Calu3 (cell line): ENCODE measurements around the gene NRF1. TPM values are rescaled to one million over a fixed set of nuclear protein-coding genes. Genes with fewer than 3 reads are reported as not detected.
A peak's percentile ranks its signal among the peaks of the same experiment; 100 is the strongest.

Experiments used
- BruUV-seq: library from RNA; stranded (reverse); fragments of 400-500 nt; replicated peaks from 2 replicates; lab custom pipeline; 2021; lab: Mats Ljungman, UMichigan
- CTCF ChIA-PET: fragments of 300-600 bp; sonication (Branson Sonifier 250); formaldehyde crosslinking; loops from one replicate; lab custom pipeline; 2022; ENCODE audit warnings: antibody characterized with exemption; lab: Charles Lee
- DNase-seq: peaks from one replicate; pipeline ENCODE4 v3.0.0; 2022
- H3K27ac Mint-ChIP-seq: one replicate; pipeline ENCODE4 v1.8.0; 2022; ENCODE audit warnings: mixed read lengths; ENCODE audit not compliant: unreplicated experiment
- H3K27me3 Mint-ChIP-seq: one replicate; pipeline ENCODE4 v1.8.0; 2022; ENCODE audit warnings: mixed read lengths; ENCODE audit not compliant: unreplicated experiment
- H3K36me3 Mint-ChIP-seq: one replicate; pipeline ENCODE4 v1.8.0; 2022; ENCODE audit warnings: mild to moderate bottlenecking, moderate library complexity, mixed read lengths; ENCODE audit not compliant: insufficient read depth, unreplicated experiment
- H3K4me1 Mint-ChIP-seq: one replicate; pipeline ENCODE4 v1.8.0; 2022; ENCODE audit warnings: mild to moderate bottlenecking, low read depth, mixed read lengths; ENCODE audit not compliant: unreplicated experiment
- H3K4me3 Mint-ChIP-seq: one replicate; pipeline ENCODE4 v1.8.0; 2022; ENCODE audit warnings: mild to moderate bottlenecking, low read depth, moderate library complexity, mixed read lengths; ENCODE audit not compliant: unreplicated experiment
- H3K9me3 Mint-ChIP-seq: one replicate; pipeline ENCODE4 v1.8.0; 2022; ENCODE audit warnings: low read depth, mixed read lengths; ENCODE audit not compliant: unreplicated experiment
- CTCF ChIP-seq: fragments of 200-600 bp; IDR thresholded peaks from one replicate; pipeline ENCODE4 v1.8.0; 2022; ENCODE audit warnings: antibody characterized with exemption; ENCODE audit not compliant: unreplicated experiment
- intact Hi-C: fragments of 100-400 bp; cut with micrococcal nuclease; formaldehyde crosslinking; loops from one replicate; pipeline ENCODE4 v1.10.0; 2022; ENCODE audit not compliant: unreplicated experiment
- total RNA-seq: library from RNA; stranded (reverse); gene quantifications from 2 replicates; pipeline ENCODE4 v1.2.3, GENCODE V29; 2022

Gene NRF1
- total RNA-seq, 1 experiment from 2014 or later: 22.1 TPM

GRCh38 chr7:129800901-129801300 is 189.4 kb downstream of the NRF1 start:
- intact Hi-C loops: no loop called here
- Mint-ChIP-seq H3K36me3 (peaks cover 10% of the 10 kb centered on the region), H3K27me3 (peaks cover 12% of the 10 kb centered on the region), H3K4me3 (no peak overlapping the region), H3K27ac (peak overlapping the region; percentile 11), H3K4me1 (no peaks in the 10 kb centered on the region), H3K9me3 (no peaks in the 10 kb centered on the region)
- TF ChIP-seq CTCF: no peak
- no TSS peak for BruUV-seq
- CTCF ChIA-PET: no interaction called here
- DNase-seq: no peak

GRCh38 chr7:129801882-129802281 is 190.4 kb downstream of the NRF1 start:
- H3K4me3 Mint-ChIP-seq: no peak overlapping the region
- H3K9me3 Mint-ChIP-seq: no peaks in the 10 kb centered on the region
- intact Hi-C loops: no loop called here
- CTCF ChIA-PET: no interaction called here
- H3K36me3 Mint-ChIP-seq: peaks cover 10% of the 10 kb centered on the region
- H3K27ac Mint-ChIP-seq: no peak overlapping the region
- no peak for DNase-seq
- no TSS peak for BruUV-seq
- peaks cover 12% of the 10 kb centered on the region for H3K27me3 Mint-ChIP-seq
- no peaks in the 10 kb centered on the region for H3K4me1 Mint-ChIP-seq
- no peak for TF ChIP-seq CTCF

GRCh38 chr7:129803546-129804081 is 192.1 kb downstream of the NRF1 start:
- BruUV-seq: no TSS peak

GRCh38 chr7:129804111-129804889 is 192.8 kb downstream of the NRF1 start:
- no peak for TF ChIP-seq CTCF
- Mint-ChIP-seq H3K9me3 (no peaks in the 10 kb centered on the region), H3K36me3 (no peaks in the 10 kb centered on the region), H3K4me3 (no peak overlapping the region), H3K27ac (no peak overlapping the region), H3K4me1 (no peaks in the 10 kb centered on the region), H3K27me3 (peaks cover 12% of the 10 kb centered on the region)
- intact Hi-C loops: no loop called here
- DNase-seq: no peak
- CTCF ChIA-PET: no interaction called here
- BruUV-seq: no TSS peak

More at GRCh38 chr7:129803546-129804081, 192.1 kb downstream of the NRF1 start:
- CTCF ChIA-PET: interaction anchor here (0.9 kb wide), 1 partner anchor 8 kb away, joined by 5 read pairs; no protein-coding TSS in a partner anchor
- Mint-ChIP-seq H3K27me3 (peaks cover 12% of the 10 kb centered on the region), H3K9me3 (no peaks in the 10 kb centered on the region), H3K27ac (no peak overlapping the region), H3K4me3 (no peak overlapping the region), H3K36me3 (peaks cover 3% of the 10 kb centered on the region), H3K4me1 (no peaks in the 10 kb centered on the region)
- DNase-seq: no peak
- intact Hi-C loops: no loop called here
- no peak for TF ChIP-seq CTCF
